Lower lobe of right lung (tissue), 2 donors: ENCODE data around the gene CDH2. TPM values are rescaled to one million over a fixed set of nuclear protein-coding genes. Genes with fewer than 3 reads are reported as not detected.
A peak's percentile ranks its signal among the peaks of the same experiment; 100 is the strongest.

ENCODE experiments used
- ATAC-seq, 2 donors: fragments of 200-7000 bp; cut with Tn5 transposase; one replicate each; pipeline ENCODE4 v1.9.1; 2020 to 2022; ENCODE audit warnings: mild to moderate bottlenecking in 2 of 2, moderate library complexity in 2 of 2
- DNase-seq: peaks from one replicate; pipeline ENCODE4 v3.0.0-alpha.2; 2020
- H3K27ac ChIP-seq: fragments of 200-600 bp; one replicate; pipeline ENCODE4 v1.8.0; 2022
- H3K27me3 ChIP-seq: fragments of 200-600 bp; one replicate; pipeline ENCODE4 v1.8.0; 2022; ENCODE audit warnings: low read depth
- H3K36me3 ChIP-seq: fragments of 200-600 bp; one replicate; pipeline ENCODE4 v1.8.0; 2022; ENCODE audit warnings: mild to moderate bottlenecking
- H3K4me1 ChIP-seq: fragments of 200-600 bp; one replicate; pipeline ENCODE4 v1.8.0; 2022
- H3K4me3 ChIP-seq: fragments of 200-600 bp; one replicate; pipeline ENCODE4 v1.8.0; 2022; ENCODE audit warnings: mild to moderate bottlenecking
- H3K9me3 ChIP-seq: fragments of 200-600 bp; one replicate; pipeline ENCODE4 v1.8.0; 2022
- CTCF ChIP-seq: fragments of 200-600 bp; IDR thresholded peaks from one replicate; pipeline ENCODE4 v1.8.0; 2022; ENCODE audit warnings: antibody characterized with exemption, mild to moderate bottlenecking
- intact Hi-C: fragments of 100-400 bp; cut with DNase I; formaldehyde crosslinking; loops from one replicate; pipeline ENCODE4 v1.11.0; 2022
- total RNA-seq: library from RNA; stranded (reverse); fragmentation: NEBNext Ultra II Directional; extraction: Animal tissue kit (Norgen Biotek cat#: 25700); gene quantifications from one replicate; pipeline ENCODE4 v1.2.1, GENCODE V29; 2021
- donor health status: DM: no; HTN: yes; CAD: no; lungs with severe emphysema.

CDH2 gene
- total RNA-seq, 1 donor from 2014 or later: 0.68 TPM

- H3K27me3 ChIP-seq: peaks cover 5% of the 10 kb centered on the region
- no peaks in the 10 kb centered on the region for H3K36me3 ChIP-seq
- no peak for ATAC-seq
- no peaks in the 10 kb centered on the region for H3K9me3 ChIP-seq
- TF ChIP-seq CTCF: no peak
- H3K27ac ChIP-seq: no peak overlapping the region
- H3K4me3 ChIP-seq: no peak overlapping the region
- intact Hi-C loops: no loop called here
- no peaks in the 10 kb centered on the region for H3K4me1 ChIP-seq
- DNase-seq: no peak
These were observed 6.6 kb upstream of the CDH2 start for GRCh38 chr18:28183418-28184078.

- Histone ChIP-seq H3K4me3 (no peak overlapping the region), H3K27me3 (peaks cover 19% of the 10 kb centered on the region), H3K4me1 (peaks cover 11% of the 10 kb centered on the region), H3K36me3 (no peaks in the 10 kb centered on the region), H3K27ac (no peak overlapping the region), H3K9me3 (no peaks in the 10 kb centered on the region)
- TF ChIP-seq CTCF: no peak
- intact Hi-C loops: no loop called here
- no peak for DNase-seq
- no peak for ATAC-seq
These were observed 4.7 kb upstream of the CDH2 start for GRCh38 chr18:28181616-28182015.

GRCh38 chr18:28178720-28179119 lies 1.8 kb upstream of the CDH2 start:
- Histone ChIP-seq H3K36me3 (no peaks in the 10 kb centered on the region), H3K9me3 (no peaks in the 10 kb centered on the region), H3K27ac (no peak overlapping the region), H3K4me1 (peaks cover 25% of the 10 kb centered on the region), H3K27me3 (peaks cover 48% of the 10 kb centered on the region), H3K4me3 (no peak overlapping the region)
- no peak for TF ChIP-seq CTCF
- no peak for ATAC-seq
- intact Hi-C loops: no loop called here
- DNase-seq: no peak

GRCh38 chr18:28177828-28178635 lies 1.1 kb upstream of the CDH2 start:
- H3K27me3 ChIP-seq: peaks cover 54% of the 10 kb centered on the region
- no peaks in the 10 kb centered on the region for H3K36me3 ChIP-seq
- TF ChIP-seq CTCF: no peak
- peaks cover 25% of the 10 kb centered on the region for H3K4me1 ChIP-seq
- intact Hi-C loops: no loop called here
- DNase-seq (no peak), ATAC-seq (peak; percentile 66 to 74)
- H3K4me3 ChIP-seq: peak overlapping the region; percentile 54
- no peak overlapping the region for H3K27ac ChIP-seq
- no peaks in the 10 kb centered on the region for H3K9me3 ChIP-seq

- Histone ChIP-seq H3K4me1 (peaks cover 25% of the 10 kb centered on the region), H3K4me3 (peak overlapping the region; percentile 54), H3K27me3 (peaks cover 58% of the 10 kb centered on the region), H3K9me3 (no peaks in the 10 kb centered on the region), H3K27ac (no peak overlapping the region), H3K36me3 (no peaks in the 10 kb centered on the region)
- intact Hi-C loops: no loop called here
- TF ChIP-seq CTCF: no peak
- ATAC-seq: peak in 1 of 2 donors; percentile 8
- no peak for DNase-seq
These were observed 307 bp downstream of the CDH2 start for GRCh38 chr18:28176698-28176947.
